HG02610 (cell line): ENCODE data around the gene STX16.

ENCODE experiments used
- ATAC-seq: cut with Tn5 transposase; IDR thresholded peaks from one replicate; pipeline ENCODE4 v1.9.1; 2021; ENCODE audit warnings: mild to moderate bottlenecking, moderate library complexity; ENCODE audit not compliant: unreplicated experiment

The STX16 gene

DNA sequence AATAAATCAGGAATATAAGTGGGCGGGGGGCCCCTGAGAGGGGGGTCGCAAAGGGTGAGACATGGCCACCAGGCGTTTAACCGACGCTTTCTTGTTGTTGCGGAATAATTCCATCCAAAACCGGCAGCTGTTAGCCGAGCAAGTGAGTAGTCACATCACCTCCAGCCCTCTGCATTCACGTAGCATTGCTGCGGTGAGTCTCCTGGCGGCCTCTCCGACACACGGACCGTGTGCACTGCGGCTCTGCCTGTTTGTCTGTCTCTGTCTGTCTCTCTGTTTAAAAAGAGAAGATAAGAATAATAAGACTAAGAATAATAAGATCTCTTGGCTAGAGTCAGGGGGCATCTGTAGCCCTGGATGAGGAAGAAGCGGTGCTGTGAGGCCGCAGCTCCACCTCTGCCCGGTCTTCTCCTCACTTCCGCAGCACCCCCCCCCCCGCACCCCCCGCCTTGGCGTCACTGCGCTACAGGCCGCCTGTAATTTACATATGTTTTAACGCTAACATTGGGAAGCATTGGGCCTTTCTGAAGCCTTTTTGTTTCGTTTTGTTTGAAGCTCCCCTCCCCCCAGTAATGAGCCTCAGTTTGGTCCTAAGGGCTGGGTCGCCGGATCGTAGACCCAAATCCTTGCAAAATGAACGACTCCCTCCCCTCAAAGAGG, 993 bp downstream of the STX16 start:
- peak; percentile 45 for ATAC-seq

GRCh38 chr20:58652606-58653294, 1.7 kb downstream of the STX16 start:
- peak; percentile 13 for ATAC-seq

DNA sequence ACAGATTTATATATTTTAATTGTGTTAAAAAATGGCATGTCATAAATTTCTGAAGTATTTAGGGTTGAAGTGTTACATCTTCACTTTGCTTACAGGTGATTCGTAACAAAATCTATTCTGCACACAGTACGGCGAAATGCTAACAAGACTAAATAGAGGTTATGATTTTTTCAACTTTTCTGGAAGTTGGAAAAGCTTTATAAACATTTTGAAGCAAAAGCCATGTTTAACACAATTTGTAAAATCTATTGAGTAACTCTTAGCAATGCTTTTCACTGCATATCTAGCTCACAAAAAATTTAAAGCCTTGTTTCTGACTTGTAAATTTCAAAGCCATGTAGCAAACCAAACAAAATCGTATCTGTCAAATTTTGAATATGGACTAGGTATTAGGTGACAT, 3.3 kb downstream of the STX16 start:
- no peak for ATAC-seq

DNA sequence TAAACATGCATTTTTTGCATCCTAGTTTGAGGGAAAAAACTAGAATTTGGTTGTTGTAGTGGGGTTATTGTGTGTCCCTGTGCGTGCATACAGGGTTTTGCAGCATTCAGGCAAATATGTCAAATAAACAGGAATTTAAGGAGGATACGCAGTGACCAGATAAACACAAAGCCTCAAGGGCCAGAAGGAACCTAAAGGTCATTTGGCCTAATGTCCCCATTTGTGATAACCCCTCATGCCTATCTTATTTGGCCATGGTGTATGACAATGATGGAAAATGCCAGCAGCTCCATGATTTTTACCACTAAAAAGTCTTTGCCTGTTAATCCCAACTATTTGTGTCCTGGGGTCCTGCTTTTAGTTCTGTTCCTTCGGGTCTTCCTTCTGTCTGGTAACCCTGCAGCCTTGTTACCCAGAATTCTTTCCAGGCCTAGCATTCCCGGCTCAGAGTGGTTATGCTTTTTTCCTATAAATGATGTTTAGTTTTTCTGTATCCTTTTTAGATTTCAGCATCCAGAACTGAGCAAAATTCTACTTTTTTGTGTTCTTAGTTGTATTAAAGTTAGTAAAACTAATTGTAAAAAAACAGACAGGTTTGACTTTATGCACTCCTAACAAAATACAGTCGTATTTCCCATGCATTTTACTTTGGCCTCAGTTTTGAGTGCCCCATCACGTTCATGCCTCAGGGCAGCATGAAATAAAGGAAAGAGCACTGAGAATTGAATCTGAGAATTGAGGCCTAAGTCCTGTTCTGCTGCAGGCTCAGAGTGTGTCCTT, 4.4 kb downstream of the STX16 start:
- ATAC-seq, result no peak

DNA sequence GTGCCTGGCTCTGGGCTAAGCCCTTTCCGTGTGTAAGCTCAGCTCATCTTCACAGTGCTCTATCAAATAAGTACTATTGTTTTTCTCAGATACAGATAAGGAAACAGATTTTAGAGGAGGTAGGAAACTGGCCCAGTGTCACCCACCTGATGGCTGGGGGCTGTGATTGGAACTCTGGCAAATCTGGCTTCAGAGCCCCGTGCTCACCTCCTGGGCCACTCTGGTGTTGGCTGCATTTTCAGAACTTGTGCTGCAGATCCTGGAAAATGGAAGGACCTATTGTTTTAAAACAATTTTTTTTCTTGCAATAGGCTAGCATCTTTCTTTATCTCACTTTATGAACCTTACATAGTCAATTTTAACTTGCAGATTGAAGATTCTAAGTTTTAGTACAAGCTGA, 5.7 kb downstream of the STX16 start:
- no peak for ATAC-seq

DNA sequence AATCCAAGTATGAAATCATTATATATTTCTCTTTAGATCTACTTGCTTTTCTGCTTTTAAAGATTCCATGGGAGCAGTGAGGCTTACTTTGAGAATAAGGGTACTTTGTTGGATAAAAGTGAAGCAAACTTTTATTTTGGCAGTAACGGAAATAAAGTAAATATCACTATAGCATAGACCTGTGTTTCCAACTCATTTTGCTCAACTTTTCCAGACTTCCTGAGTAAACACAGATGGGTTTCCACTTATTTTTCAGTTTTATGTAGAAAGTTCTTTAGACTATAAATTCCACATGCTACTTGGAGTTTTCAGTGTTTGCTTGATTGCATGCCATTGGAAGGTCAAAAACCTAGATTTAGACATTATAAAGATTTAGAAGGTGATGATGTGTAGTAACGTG, 6.2 kb downstream of the STX16 start:
- ATAC-seq, result no peak

DNA sequence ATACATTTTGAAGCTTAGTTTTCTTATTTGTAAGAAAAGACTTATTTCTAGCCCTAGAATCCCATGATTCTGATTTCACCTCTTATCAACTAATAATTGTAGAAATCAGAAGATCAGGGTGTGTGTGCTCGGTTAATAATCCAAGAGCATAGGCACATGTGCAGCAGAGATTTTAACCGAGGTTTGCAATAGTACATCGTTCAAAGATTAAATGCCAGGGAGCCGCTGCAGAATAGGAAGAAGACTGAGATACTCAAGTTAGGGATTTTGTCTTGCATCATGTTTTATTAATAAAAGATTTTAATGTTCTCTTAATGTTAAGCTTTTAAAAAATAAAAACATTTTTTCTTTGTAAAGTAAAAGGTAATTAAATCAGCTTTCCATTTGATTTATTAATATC, 6.9 kb downstream of the STX16 start:
- ATAC-seq, result no peak

DNA sequence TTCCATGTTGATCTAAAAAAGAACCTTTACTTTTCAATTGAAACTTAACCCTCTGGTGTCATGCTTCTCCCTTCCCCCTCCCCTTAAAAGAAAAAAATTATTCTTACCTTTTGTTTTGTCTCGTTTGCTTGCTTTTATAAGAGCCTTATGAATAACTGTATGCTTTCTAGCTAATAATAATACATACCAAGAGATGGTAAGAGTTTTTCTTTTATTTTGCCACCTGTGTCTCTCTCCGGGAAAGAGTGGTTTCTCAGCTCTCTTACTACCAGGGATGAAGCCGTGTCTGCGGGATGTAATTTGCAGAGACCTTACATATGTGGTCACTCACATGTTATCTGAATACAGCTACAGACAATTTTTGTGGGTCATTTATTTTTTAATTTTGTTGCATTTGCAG, 7.7 kb downstream of the STX16 start:
- ATAC-seq, result no peak

DNA sequence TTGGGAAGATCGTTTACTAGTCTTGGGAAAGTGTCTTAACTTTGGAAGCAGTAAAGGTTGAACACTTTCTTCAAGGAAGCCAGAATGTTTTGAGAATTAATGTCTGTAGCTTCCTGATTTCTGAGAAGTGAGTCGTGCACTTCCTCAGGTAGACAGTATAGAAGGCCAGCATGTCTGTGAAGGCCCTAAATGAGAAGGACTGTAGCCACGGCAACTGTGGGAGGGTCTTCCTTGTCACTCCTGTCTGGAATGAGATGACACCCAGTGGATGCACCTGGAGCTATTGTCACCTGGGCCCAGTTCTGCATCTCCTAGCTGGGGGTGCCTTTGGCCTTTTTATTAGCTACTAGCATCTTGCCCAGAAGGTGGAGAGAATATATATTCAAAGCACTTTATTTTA, 8.8 kb downstream of the STX16 start:
- no peak for ATAC-seq

DNA sequence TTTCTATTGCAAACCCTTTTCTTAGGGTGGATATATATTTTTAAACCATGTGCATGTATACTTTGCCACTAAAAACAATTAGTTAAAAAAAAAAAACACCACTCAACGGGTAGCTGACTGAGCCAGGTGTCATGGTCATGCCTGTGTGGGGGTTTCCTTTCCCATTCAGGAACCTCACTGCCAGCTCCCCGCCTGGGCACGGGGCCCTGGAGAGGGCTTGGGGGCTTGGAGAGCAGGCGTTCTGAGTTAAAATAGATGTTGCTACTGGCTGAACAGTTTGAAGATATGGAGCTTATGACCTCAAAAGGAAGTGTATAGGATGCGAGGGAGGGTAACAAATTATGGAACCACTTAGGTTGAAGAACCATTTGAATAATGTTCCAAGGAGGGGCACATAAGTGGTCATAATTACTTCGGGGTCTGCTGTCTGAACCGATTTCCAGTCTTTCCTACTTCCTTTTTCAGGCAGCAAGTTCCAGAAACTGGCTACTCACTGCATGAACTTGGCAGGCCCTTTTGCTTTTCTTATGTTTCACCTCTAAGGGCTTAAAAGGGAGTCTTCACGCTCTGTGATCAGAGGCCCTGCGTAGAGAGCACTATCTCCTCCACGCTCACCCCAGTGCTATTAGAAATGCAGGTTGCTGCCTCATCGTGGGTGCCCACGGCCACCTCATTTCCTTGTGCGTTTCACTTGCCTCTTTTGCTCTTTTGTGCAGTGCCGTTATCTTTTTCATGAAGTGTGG, 9.9 kb downstream of the STX16 start:
- no peak for ATAC-seq

DNA sequence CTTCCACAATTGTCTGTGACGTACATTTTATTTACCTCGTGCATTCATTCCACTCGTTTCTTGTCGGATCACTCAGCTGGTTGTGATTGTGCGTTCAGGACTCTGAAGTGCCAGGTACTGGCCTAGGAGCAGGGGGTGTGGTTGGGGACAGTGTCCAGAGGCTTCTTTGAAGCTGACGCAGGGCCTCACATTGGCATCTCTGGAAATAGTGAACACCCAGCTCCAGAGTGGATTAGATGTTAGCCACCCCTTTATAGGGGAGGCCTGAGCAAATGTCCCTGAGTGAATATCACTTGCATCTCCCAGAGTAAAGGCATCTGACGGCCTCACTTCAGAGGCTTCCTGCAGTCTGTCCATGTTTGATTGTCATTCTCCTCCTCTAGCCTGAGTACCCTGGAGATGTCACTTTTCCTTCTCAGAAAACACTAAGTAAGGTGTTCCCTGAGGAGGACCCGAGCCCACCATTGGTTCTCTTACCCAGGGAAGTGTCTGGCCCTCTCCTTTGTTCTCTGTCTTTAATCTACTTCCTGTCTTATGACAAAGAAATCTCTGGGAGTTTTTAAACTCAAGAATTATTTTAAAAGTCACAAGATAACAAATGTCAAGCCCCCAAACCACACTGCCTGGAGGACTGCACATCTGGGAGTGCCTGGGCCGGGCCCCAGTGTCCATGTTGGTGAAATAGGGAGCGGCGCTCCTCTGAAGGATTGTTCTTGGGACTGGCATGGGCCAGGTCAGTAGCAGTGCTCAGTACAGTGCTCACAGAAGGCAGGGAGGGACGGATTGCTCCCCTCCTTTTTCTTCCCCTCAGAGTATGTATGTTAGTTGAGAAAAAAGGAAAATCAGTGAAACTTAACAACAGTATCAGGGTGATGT, 10.8 kb downstream of the STX16 start:
- no peak for ATAC-seq

- no peak for ATAC-seq
Measured at GRCh38 chr20:58664331-58664730, 13.2 kb downstream of the STX16 start.

DNA sequence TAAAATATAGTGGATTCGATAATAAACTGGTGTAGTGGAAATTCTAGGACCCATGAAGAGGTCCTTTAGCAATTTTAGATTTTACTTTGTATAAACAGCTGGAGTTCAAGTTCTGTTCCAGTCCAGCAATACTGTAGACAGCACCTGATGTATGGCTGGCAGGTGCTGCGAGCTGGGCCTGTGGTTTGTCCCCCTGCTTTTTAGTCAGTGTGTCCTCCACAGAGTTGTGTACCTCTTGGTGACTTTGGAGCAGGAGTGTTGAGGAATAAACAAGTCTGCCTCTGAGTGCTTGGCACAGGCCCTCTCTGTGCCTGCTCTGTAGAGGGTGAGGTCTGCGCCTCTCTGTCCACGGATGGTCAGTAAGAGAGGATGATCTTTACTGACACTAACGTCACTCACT, 13.8 kb downstream of the STX16 start:
- ATAC-seq, result no peak

GRCh38 chr20:58665606-58666005, 14.5 kb downstream of the STX16 start:
- no peak for ATAC-seq

DNA sequence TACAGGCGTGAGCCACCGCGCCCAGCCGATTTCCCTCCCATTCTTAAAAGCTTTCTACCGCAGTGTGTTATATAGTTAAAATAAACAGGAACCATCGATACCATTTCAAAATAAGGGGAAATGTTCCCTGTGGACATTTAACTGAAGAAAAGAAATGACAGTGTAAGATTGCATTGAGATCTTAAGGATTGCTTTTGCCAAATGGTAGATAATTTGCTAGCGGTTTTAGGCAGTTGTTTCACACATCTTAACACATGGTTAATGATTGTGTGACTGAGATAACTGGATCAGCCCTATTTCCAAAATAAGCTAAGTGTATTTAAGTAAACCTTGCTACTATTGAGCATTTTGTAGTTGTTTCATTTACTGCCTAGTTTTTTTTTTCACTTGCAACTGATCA, 15.6 kb downstream of the STX16 start:
- no peak for ATAC-seq

- ATAC-seq, result peak; percentile 40
Measured at GRCh38 chr20:58667975-58668374, 16.9 kb downstream of the STX16 start.

- no peak for ATAC-seq
Measured at GRCh38 chr20:58668901-58669286, 17.8 kb downstream of the STX16 start.

- ATAC-seq, result no peak
Measured at GRCh38 chr20:58669287-58670006, 18.4 kb downstream of the STX16 start.

DNA sequence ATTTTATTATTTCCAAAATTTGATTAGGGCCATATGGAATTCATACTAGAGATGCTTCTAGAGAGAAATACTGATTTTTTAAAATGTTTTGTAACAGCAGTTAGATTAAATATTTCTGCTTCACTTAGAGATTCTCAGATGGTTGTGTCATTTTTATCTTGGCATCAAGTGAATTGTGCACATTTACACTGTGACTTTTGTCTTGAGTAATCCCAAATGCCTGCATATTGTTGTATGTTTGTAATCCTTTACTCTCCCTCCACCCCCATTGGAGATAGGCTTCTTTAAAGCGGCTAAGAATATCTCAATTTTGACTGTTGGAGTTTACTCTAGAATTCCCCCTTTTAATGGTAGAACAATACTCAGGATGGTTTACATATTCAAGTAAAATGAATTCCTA, 19.0 kb downstream of the STX16 start:
- ATAC-seq, result no peak

DNA sequence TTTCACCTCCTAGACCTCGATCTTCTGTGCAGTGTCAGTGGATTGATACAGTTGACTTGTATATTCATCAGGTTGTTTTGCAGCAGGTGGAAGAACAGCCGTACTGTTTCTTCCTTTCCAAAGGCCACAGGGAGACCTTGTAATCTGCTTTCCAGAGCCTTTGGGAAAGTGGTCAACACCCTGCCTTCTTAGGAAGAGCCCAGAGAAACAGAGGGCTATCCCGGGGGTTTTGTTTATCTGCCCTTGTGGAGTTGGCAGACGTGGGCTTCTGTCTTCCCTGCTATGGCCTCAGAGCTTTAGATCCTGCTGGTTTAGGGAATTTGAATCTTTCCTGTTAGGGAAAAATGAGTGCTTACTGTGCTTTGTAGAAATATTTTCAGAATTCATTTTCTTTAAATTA, 19.6 kb downstream of the STX16 start:
- no peak for ATAC-seq
